Liver (tissue), 9 donors: Measurements from ENCODE around the gene PAK1. TPM values are rescaled to one million over a fixed set of nuclear protein-coding genes. Genes with fewer than 3 reads are reported as not detected.

Experiments used
- DNase-seq: peaks from one replicate; pipeline ENCODE4 v3.0.0-alpha.2; 2017; ENCODE audit warnings: low spot score
- H3K27ac ChIP-seq, 2 donors: one replicate each; pipeline ENCODE4 v1.7.0; 2013; ENCODE audit warnings: inconsistent platforms in 2 of 2, low read length in 2 of 2, control low read depth in 1 of 2, low read depth in 1 of 2, mild to moderate bottlenecking in 1 of 2
- H3K27me3 ChIP-seq, 4 donors: one replicate each; pipeline versions ENCODE4 v1.6.1 to v1.7.0; 2013; ENCODE audit warnings: low read length in 3 of 4, inconsistent platforms in 1 of 4, mild to moderate bottlenecking in 1 of 4, moderate library complexity in 1 of 4; ENCODE audit not compliant: control insufficient read depth in 4 of 4, insufficient read depth in 4 of 4
- H3K36me3 ChIP-seq, 4 donors: one replicate each; pipeline versions ENCODE4 v1.6.1 to v1.7.0; 2013; ENCODE audit warnings: low read length in 3 of 4, mild to moderate bottlenecking in 3 of 4, low read depth in 1 of 4, moderate library complexity in 1 of 4; ENCODE audit not compliant: control insufficient read depth in 4 of 4, insufficient read depth in 3 of 4
- H3K4me1 ChIP-seq, 4 donors: one replicate each; pipeline versions ENCODE4 v1.6.1 to v1.7.0; 2013; ENCODE audit warnings: low read length in 3 of 4, mild to moderate bottlenecking in 3 of 4, moderate library complexity in 1 of 4; ENCODE audit not compliant: control insufficient read depth in 4 of 4, insufficient read depth in 4 of 4
- H3K4me3 ChIP-seq, 3 donors: one replicate each; pipeline versions ENCODE4 v1.6.1 to v1.7.0; 2013; ENCODE audit warnings: low read length in 3 of 3, control low read depth in 1 of 3, low read depth in 1 of 3, mild to moderate bottlenecking in 1 of 3
- H3K9ac ChIP-seq, 2 donors: one replicate each; pipeline ENCODE4 v1.7.0; 2013; ENCODE audit warnings: low read length in 2 of 2, mild to moderate bottlenecking in 2 of 2, moderate library complexity in 2 of 2, control low read depth in 1 of 2, low read depth in 1 of 2
- H3K9me3 ChIP-seq, 4 donors: one replicate each; pipeline versions ENCODE4 v1.6.1 to v1.7.0; 2013; ENCODE audit warnings: low read length in 3 of 4; ENCODE audit not compliant: control insufficient read depth in 4 of 4
- ATF3 ChIP-seq: IDR thresholded peaks from 2 replicates; pipeline ENCODE4 v1.6.1; 2016; ENCODE audit warnings: antibody characterized with exemption
- CTCF ChIP-seq: fragments of 150-350 bp; IDR thresholded peaks from 2 replicates; pipeline ENCODE4 v1.5.1; 2017; ENCODE audit warnings: improper control_type of control experiment, low read depth, low read length; ENCODE audit not compliant: missing input control
- EGR1 ChIP-seq, 2 donors: IDR thresholded peaks; 2 replicates each; pipeline ENCODE4 v1.6.1; 2016 to 2018; ENCODE audit warnings: antibody characterized with exemption in 2 of 2, low read depth in 2 of 2
- FOXA1 ChIP-seq: IDR thresholded peaks from 2 replicates; pipeline ENCODE4 v1.6.1; 2016; ENCODE audit warnings: antibody characterized with exemption
- FOXA2 ChIP-seq: IDR thresholded peaks from 2 replicates; pipeline ENCODE4 v1.6.1; 2016; ENCODE audit warnings: antibody characterized with exemption
- GABPA ChIP-seq, 2 donors: IDR thresholded peaks in 1 of 2; conservative IDR thresholded peaks in 1 of 2; 2 replicates each; pipeline ENCODE4 v1.6.1; 2016; ENCODE audit warnings: antibody characterized with exemption in 2 of 2, mild to moderate bottlenecking in 1 of 2, moderate library complexity in 1 of 2
- HNF4A ChIP-seq, 2 donors: conservative IDR thresholded peaks; 2 replicates each; pipeline ENCODE4 v1.6.1; 2016; ENCODE audit warnings: antibody characterized with exemption in 2 of 2, mild to moderate bottlenecking in 2 of 2
- HNF4G ChIP-seq: IDR thresholded peaks from 2 replicates; pipeline ENCODE4 v1.6.1; 2016; ENCODE audit warnings: antibody characterized with exemption
- JUND ChIP-seq, 2 donors: IDR thresholded peaks; 2 replicates each; pipeline ENCODE4 v1.6.1; 2016; ENCODE audit warnings: antibody characterized with exemption in 2 of 2
- NR2F2 ChIP-seq: IDR thresholded peaks from 2 replicates; pipeline ENCODE4 v1.6.1; 2016; ENCODE audit warnings: antibody characterized with exemption
- RAD21 ChIP-seq, 2 donors: IDR thresholded peaks; 2 replicates each; pipeline ENCODE4 v1.6.1; 2016; ENCODE audit warnings: antibody characterized with exemption in 2 of 2, mild to moderate bottlenecking in 2 of 2
- REST ChIP-seq: IDR thresholded peaks from 2 replicates; pipeline ENCODE4 v1.6.1; 2016; ENCODE audit warnings: antibody characterized with exemption, mild to moderate bottlenecking
- RXRA ChIP-seq, 2 donors: IDR thresholded peaks; 2 replicates each; pipeline ENCODE4 v1.6.1; 2017 to 2018; ENCODE audit warnings: antibody characterized with exemption in 2 of 2, mild to moderate bottlenecking in 1 of 2
- SP1 ChIP-seq: IDR thresholded peaks from 2 replicates; pipeline ENCODE4 v1.6.1; 2018; ENCODE audit warnings: antibody characterized with exemption, mild to moderate bottlenecking
- TAF1 ChIP-seq: conservative IDR thresholded peaks from 2 replicates; pipeline ENCODE4 v1.6.1; 2016; ENCODE audit warnings: antibody characterized with exemption, mild to moderate bottlenecking
- YY1 ChIP-seq: IDR thresholded peaks from 2 replicates; pipeline ENCODE4 v1.6.1; 2016; ENCODE audit warnings: antibody characterized with exemption, mild to moderate bottlenecking
- ZBTB33 ChIP-seq: IDR thresholded peaks from 2 replicates; pipeline ENCODE4 v1.6.1; 2016; ENCODE audit warnings: antibody characterized with exemption
- WGBS: extraction: QIAGEN DNeasy Blood & Tissue Kit; methylation state at CpG from one replicate; pipeline ENCODE4 v1.1.7; 2013; 5-methylcytosine and 5-hydroxymethylcytosine counted together
- polyA plus RNA-seq, 2 donors: library from polyadenylated mRNA; stranded (reverse) in 1 of 2; unstranded in 1 of 2; fragments of 200-250 nt in 1 of 2; fragments of >200 nt in 1 of 2; fragmentation: Nextera tagmentation in 1 of 2; extraction: Ambion mirVana in 1 of 2; gene quantifications; one replicate each; pipeline versions ENCODE4 v1.2.1 to v1.2.3, GENCODE V29; 2013 to 2015
- total RNA-seq, 2 donors: library from RNA; depleted of rRNA; stranded (reverse); fragments of >200 nt; gene quantifications; one replicate each; pipeline ENCODE4 v1.2.3, GENCODE V29; 2014
- donor health status: healthy.
- donor health status: healthy.
- donor health status: healthy.
- donor health status: healthy.
- donor health status: healthy.

Gene PAK1
- total and polyA plus RNA-seq, 4 donors: 3.6 to 24.9 (median 7.4) TPM

GRCh38 chr11:77289737-77290136 lies 184.2 kb downstream of the PAK1 start:
- Histone ChIP-seq H3K4me1 (peaks cover 0 to 3% (median 0%) of the 10 kb centered on the region in 4 donors), H3K4me3 (no peak overlapping the region), H3K27me3 (no peaks in the 10 kb centered on the region), H3K9ac (no peak overlapping the region), H3K9me3 (no peaks in the 10 kb centered on the region), H3K36me3 (no peaks in the 10 kb centered on the region), H3K27ac (no peak overlapping the region)
- WGBS: 89% methylated on average over 4 of the region's 4 CpGs
- DNase-seq: no peak
- no peak for TF ChIP-seq JUND (IDR thresholded peaks at IDR 0.05)
- TF ChIP-seq SP1: no peak
- TF ChIP-seq RAD21 (IDR thresholded peaks at IDR 0.05): no peak
- no peak for TF ChIP-seq RXRA (IDR thresholded peaks at IDR 0.05)
- TF ChIP-seq TAF1: no peak
- no peak for TF ChIP-seq HNF4G
- TF ChIP-seq FOXA1: no peak
- no peak for TF ChIP-seq EGR1 (IDR thresholded peaks at IDR 0.05; ENCODE audit: low read depth in 2 of 2)
- no peak for TF ChIP-seq ZBTB33
- no peak for TF ChIP-seq NR2F2
- no peak for TF ChIP-seq FOXA2
- no peak for TF ChIP-seq ATF3
- TF ChIP-seq REST: no peak
- TF ChIP-seq CTCF: no peak
- no peak for TF ChIP-seq GABPA (IDR thresholded peaks at IDR 0.05 in 1 of 2, conservative IDR thresholded peaks at IDR 0.05 in 1 of 2)
- TF ChIP-seq HNF4A (conservative IDR thresholded peaks at IDR 0.05): no peak
- no peak for TF ChIP-seq YY1

- H3K27me3 ChIP-seq: no peaks in the 10 kb centered on the region
- no peak overlapping the region for H3K27ac ChIP-seq
- peaks cover 0 to 7% (median 1%) of the 10 kb centered on the region in 4 donors for H3K4me1 ChIP-seq
- 93% methylated on average over 5 of the region's 5 CpGs for WGBS
- no peaks in the 10 kb centered on the region for H3K36me3 ChIP-seq
- no peak overlapping the region for H3K4me3 ChIP-seq
- H3K9ac ChIP-seq: no peak overlapping the region
- no peak for DNase-seq
- no peak for TF ChIP-seq NR2F2
- no peak for TF ChIP-seq RAD21 (IDR thresholded peaks at IDR 0.05)
- no peak for TF ChIP-seq ATF3
- TF ChIP-seq HNF4A (conservative IDR thresholded peaks at IDR 0.05): no peak
- TF ChIP-seq GABPA (IDR thresholded peaks at IDR 0.05 in 1 of 2, conservative IDR thresholded peaks at IDR 0.05 in 1 of 2): no peak
- TF ChIP-seq EGR1 (IDR thresholded peaks at IDR 0.05; ENCODE audit: low read depth in 2 of 2): no peak
- TF ChIP-seq SP1: no peak
- TF ChIP-seq REST: no peak
- no peak for TF ChIP-seq JUND (IDR thresholded peaks at IDR 0.05)
- no peaks in the 10 kb centered on the region for H3K9me3 ChIP-seq
Observed at GRCh38 chr11:77287615-77288273, 186.2 kb downstream of the PAK1 start.
